GM18907 (cell line): Measurements from ENCODE around the gene ANKS1B.
"Not testable (repeated sequence)": the region's sequence is repeated elsewhere in the genome, so short reads cannot be mapped to it uniquely, and the experiment has no call there.

Source experiments
- ATAC-seq: cut with Tn5 transposase; IDR thresholded peaks from one replicate; pipeline ENCODE4 v1.9.1; 2021; ENCODE audit warnings: mild to moderate bottlenecking, moderate library complexity; ENCODE audit not compliant: unreplicated experiment

The ANKS1B gene

DNA sequence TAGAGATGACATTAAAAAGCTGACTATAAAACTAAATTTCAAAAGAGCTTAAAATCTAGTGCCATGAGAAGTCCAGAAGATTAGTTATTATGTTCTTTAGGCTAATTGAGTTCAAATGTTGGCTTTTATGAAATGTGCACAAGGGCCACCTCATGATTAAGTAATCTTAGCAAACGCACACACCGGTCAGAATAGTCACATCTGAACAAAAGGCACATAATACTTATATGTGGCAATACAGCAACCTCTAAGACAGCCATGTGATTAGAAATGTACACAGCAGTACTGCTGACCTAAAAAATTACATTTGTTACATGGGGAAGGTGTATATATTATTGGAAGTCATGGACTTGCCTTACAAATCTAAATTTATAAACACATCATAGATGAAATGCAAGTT lies 681.9 kb downstream of the ANKS1B start:
- no peak for ATAC-seq

DNA sequence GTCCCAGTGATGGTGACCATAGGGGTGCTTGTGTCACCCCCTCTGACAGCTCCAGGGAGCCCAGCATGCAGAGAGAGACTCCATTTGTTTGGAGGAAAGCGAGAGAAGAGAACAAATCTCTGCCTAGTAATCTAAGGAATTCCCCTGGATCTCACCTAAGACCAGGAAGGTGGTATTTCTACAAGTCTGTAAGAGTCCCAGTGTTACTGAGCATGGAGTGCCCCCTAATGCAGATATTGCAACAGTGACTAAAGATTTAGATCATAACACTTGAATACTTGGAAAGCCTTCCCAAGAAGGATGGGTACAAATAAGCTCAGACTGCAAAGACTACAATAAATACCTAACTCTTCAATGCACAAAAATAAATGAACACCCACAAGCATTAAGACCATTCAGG lies 697.6 kb downstream of the ANKS1B start:
- ATAC-seq = no peak

DNA sequence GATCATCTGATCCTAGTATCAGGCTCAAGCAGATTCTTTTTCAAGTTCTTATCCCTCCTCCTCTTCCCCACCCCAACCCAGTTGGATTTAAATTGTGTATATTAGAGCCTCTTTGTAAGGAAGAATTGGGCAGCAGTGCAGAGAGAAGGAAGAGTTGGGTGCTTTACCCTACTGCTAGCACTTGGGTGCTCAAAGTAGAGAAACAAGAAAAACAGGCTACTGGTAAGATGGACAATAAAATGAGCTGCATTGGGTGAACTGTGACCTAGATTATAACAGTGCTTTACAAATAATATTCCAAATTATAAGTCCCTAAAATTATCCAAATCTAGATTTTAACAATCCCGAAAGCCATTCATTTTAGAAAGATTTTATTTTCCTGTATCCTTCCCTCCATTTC lies 700.6 kb downstream of the ANKS1B start:
- no peak for ATAC-seq

DNA sequence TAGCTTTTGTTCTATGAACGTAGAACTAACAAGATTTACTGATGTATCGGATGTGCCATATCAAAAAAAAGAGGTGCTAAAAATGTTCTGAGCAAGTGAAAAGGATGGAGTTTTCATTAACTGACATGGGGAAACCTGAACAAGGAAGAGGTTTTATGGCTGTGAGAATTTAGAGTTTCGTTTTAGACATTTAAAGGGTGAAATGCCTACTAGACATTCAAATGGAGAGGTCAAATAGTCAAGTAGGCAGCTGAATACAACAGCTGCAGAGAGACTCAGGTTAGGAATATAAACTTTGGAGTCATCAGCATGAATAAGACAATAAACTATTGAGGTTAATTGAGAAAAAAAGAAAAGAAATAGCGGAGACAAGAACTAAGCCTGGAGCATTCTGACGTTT lies 702.1 kb downstream of the ANKS1B start:
- no peak for ATAC-seq

DNA sequence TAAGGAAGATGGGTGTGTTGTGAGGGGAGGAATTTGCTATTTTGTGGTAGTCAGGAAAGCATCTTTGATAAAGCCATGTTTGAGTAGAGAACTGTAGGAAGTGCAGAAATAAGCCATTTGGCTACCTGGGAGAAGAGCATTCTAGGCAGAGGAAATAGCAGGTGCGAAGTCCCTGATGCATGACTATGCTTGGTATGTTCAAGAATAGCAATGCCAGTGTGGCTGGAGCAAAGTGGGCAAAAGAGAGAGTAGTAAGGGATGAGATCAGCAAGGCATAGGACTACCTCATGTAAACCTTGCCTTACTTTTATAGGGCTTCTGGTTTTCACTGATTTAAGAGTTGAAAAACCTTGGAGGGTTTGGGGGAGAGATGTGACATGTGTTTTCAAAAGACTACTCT lies 702.6 kb downstream of the ANKS1B start:
- ATAC-seq = no peak

DNA sequence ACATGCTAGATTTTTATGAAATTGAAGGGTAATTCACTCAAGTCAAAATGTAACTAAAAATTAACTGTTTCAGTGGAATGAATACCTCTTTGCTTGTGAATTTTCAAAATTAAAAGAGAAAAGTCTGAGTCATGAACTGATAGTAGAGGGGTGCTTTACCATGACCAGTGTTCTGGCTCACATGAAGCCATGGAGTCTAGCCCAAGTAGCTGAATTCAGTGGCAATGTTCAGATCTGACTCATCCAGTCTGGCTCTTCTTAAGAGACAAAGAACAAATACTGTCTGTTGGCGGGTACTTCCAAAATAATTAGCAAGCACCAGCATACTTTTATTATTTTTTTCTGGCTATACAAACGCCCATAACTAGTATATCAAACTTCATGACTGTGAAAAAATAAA lies 703.5 kb downstream of the ANKS1B start:
- ATAC-seq = no peak

DNA sequence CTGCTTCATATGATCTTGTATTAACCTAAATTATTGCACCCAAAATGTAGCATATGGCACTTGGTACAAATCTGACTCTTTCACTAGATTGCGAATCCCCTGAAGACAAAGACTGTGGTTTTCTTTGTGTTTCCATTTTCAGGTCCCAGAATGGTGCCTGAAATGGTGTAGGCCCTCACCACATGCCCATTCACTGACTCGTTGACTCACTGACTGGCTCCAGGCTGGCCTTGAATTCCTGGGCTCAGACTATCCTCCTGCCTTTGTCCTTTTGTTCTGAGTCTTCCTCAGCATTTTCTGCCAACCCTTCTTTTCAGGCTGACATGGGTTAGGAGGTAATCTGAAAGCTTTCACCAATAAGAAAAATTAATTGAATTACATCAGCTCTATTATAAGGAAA lies 705.8 kb downstream of the ANKS1B start:
- no peak for ATAC-seq

DNA sequence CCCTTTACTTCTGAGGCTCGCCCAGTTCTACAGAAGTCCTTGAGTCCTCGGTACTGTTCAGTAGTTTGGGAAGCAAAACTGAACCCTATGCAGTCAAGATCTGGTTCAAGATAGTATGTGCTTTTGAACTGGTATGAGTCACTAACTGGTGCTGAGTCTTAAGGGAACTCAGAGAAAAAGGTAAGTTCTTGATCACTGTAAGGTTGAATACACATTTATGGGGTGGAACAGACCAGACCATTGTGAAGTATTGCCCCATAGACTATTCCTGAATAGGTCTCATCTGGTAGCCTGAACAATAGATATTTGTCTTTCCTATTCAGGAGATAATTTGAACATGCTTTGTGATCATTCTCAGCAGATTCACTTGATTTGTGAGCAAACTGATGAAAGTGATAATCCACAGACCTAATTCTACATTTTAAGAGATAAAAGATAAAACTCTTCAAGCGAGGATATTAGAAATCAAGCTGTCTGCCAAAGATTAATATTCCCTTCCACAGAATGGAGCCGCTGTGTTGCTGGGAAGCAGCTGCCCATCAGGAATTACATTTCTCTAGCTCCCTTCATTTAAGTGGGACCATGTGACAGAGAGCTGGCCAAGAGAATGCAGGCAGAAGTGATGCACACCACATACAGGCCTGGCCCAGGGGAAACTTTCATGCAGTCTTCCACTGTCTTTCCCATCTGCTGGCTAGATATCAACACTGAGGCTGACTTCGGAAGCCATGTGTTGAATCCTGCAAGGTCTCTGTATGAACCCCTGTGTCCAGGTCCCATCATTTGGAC lies 707.0 kb downstream of the ANKS1B start:
- ATAC-seq = no peak

DNA sequence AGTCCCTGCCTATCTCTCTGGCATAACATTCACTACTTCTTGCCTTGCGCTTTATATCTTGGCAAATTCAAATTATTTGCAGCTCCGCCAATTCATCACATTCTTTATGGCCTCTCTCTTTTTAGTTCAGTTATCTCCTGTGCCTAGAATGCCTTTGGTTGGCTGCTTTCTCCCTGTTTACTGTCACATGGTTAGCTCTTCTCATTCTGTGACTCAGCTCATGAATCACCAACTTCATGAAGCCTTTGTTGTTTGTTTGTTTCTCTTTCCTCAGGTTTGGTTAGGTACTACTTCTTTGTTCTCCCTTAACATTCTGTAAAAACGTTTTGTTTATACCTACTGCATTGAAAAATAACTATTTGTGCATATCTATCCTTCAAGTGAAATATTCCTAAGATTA lies 713.7 kb downstream of the ANKS1B start:
- no peak for ATAC-seq

DNA sequence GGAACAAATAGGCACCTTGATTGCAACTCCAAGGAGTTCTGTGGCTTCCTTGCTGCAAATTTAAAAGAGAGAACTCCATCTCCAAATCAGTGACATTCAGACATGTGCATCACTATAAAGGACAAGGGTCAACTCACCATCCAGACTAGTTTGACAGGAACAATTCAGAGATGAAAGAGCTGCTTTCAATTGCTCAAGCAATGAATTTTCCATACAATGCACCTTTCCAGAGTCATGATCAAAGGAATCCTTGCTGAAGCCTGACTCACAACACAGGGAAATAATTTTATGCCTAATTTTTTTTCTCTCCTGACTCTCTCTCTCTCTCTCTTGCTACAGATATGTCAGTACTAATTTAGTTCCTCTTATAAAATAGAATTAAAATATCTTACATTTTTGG lies 717.7 kb downstream of the ANKS1B start:
- ATAC-seq = no peak

DNA sequence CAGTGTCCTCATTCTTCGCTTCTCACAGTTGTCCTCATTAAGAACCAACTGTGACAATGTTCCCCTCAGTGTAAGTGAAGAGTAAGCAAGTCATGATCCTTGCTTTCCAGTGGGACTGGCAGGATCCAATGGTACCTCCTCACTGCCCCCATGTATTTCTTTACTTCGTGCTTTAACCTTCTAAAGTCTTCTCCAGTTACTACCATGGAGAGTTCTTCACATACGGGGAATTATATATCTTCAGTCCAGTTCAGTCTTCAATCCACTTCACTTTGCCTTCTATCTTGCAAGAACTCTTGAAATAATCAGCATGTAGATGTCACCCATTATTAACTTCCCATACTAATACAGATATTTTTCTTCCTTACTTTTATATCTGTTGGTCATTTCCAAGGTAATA lies 719.1 kb downstream of the ANKS1B start:
- ATAC-seq = no peak

DNA sequence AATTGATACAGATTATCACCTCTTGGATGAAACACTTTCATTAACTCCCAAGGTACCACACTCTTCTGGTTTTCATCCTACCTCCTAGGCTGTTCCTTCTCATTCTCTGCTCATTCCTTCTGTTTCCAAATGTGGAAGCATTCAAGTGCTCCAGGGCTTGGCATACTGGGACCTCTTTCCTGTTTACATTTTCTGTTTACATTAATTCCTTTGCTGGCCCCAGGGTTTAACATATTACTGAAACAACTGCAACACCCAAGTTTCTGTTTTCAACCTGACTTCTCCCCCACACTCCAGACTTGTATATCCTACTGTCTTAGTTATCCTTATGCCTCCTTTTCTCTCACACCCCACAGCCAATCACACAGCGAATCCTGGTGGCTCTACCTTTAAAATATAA lies 723.5 kb downstream of the ANKS1B start:
- no peak for ATAC-seq

DNA sequence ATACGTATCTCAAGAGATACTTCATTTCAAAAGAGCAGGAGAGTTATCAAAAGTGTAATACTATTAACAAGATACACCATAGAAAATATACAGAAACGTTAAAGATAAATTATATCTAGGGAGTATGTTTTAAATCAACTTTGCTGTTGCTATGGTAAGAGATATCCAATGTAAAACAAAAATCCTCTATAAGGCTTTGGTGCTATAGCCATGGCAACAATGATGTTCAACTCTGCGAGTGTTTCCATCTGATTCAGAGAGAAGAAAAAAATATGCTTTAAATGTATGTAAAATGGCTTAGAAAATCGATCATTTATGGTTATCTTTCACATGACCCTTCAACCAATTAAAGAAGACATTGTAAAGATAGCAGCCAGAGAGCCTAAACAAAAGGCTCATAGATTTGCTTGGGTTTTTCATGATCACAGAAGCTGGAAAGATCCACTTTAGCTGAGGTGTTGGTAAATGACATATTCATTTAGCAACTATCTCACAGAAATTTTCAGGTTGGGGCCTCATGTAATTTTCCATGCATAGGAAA lies 724.2 kb downstream of the ANKS1B start:
- no peak for ATAC-seq

DNA sequence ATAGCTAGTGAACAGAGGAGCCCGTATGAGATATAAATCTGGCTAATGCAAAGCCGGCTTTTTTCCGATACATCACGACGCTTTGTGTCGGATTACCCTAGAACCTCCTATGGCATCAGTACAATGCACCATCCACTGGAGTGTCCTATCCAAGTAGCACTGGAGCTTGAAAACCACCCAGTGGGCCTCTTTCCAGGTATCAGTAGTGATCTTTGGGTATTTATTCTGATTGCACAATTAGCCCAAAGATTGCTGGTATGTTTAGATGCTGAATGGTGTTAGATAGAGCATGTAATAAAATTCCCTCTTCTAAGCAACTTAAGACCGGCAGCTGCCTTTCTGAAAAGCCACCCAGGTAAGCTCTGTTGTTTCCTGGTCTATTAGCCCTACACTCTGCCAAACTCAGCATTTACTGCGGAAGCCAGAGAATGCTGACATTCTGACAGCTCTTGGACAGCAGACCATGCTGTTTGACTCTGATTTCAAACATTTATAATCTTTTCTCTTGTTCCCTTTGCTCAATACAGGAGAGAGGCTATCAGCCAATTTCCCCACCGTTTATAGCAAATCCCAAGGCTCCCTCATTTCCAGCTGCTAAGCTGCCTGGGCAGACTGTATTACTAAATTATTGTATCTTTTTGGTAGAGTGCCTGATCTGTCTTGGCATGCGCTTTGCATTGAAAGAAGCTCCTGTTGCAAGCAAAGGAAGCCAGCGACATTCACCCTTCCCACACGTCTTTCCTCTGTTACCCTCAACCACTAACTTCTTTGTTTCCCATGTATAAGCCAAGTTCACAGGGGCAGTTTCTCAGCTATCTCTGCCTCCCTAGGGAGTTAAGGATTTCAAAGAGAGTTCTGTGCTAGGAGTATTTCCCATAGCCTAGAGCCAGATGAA lies 725.4 kb downstream of the ANKS1B start:
- no peak for ATAC-seq

DNA sequence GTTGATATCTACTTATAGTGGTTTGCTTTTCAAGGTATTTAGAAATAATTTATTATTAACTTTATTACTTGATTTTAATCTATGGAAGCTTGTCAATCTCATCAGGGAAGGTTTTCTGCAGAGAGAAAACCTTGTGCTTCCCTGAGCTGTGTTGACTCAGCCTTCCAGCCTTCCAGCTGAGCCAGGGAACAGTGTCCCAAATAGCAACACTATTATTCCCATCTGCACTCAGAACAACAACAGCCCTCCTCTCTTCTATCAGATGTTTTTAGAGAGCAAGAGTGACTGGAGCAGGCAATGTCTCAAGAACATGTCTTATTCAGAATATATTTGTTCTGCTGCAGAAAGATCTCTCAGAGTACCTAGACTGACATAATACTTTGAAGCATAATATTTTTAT lies 727.1 kb downstream of the ANKS1B start:
- ATAC-seq = no peak

DNA sequence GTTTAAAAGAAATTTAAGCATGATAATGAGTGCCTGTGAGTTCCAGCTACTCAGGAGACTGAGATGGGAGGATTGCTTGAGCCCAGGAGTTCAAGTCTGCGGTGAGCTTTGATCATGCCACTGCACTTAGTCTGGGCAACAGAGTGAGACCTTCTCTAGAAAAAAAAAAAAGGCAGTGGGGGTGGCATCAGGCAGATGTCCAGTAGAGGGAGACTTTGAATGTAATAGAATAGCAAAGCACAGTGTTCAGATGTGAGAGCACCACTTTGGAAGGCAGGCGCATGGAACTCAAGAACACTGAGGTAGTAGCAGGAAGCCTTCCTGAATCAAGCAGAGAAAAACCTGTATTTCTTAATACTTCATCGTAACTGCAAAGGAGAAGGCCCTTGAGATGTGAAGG lies 731.7 kb downstream of the ANKS1B start:
- ATAC-seq = no peak

DNA sequence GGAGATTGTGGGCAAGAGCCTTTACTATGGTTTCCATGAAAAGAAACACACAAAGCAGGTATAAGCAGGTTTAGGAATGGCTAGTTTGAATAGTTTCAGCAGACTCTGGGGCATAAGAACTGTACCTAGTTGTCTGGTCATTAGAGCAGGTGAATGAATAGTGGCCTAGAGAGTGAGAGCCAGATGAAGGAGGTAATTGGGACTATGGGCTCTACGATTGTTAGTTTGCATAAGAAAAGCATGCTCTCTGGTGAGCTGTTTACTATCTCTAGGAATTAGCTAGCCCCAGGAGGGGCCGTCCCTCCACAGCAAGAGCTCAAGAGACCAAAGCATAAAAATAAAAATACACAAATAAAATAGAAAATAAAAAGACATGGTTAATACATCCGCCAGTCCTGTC lies 734.6 kb downstream of the ANKS1B start:
- no peak for ATAC-seq

DNA sequence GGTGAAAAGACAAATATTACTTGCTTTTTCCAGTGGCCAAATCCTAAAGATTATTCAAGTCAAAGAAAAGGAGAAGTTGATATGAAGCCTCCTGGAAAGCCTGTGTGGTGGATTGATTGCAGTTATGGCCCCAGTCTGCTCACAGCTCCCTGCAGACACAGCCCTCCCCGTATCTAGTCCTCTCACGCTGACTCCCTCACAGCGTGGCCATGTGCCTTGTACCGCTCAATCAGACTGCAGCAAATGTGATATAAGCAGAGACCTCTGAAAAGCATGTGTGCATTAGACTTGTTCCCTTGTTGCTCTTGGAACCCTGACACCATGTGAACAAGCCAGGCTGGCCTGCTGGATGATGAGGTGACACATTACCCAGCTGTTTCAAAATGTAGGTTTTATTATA lies 735.2 kb downstream of the ANKS1B start:
- ATAC-seq = no peak

DNA sequence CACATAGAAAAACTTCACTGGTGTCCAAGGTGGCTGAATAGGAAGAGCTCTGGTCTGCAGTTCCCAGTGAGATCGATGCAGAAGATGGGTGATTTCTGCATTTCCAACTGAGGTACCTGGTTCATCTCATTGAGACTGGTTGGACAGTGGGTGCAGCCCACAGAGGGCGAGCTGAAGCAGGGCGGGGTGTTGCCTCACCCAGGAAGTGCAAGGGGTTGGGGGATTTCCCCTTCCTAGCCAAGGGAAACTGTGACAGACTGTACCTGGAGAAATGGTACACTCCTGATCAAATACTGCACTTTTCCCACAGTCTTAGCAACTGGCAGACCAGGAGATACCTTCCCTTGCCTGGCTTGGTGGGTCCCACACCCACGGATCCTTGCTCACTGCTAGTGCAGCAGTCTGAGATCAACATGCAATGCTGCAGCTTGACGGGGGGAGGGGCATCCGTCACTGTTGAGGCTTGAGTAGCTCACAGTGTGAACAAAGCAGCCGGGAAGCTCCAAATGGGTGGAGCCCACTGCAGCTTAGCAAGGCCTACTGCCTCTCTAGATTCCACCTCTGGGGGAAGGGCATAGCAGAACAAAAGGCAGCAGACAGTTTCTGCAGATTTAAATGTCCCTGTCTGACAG lies 746.7 kb downstream of the ANKS1B start:
- ATAC-seq = not testable (repeated sequence)

DNA sequence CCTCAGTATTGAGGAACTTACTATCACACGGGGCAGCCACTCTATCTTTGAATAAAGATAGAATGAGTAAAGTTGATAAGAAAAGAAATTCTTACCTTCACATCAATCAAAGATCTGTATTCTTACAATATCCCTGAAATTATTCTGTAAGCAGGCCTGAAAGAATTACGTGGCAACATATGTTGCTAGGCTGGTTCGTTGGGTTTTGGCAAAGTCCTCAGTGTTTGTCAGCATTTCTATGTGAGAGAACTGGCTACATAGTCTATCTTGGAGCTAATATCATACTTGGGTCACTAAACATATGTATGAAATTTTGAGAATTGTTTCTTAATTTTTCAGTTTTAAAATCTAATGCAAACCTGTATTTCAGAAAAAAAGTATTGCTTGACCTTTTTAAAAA lies 749.4 kb downstream of the ANKS1B start:
- no peak for ATAC-seq

DNA sequence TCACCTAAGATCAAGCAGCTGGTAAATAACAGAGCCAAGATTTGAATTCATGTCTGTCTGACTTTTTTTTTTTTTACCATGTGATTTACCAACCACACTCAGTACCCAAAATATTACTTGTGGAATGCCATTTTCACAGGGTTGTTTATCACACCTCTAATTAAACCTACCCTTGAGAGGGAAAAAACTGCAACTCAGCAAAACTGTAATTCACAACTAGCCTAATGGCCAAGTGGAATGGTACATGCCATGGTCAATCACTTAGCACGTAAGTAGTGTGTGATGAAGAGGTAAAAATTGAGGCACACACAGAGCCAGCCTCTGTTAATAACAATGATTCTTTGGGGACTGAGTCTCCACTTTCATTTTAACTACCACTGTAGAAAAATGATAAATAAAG lies 750.0 kb downstream of the ANKS1B start:
- no peak for ATAC-seq

DNA sequence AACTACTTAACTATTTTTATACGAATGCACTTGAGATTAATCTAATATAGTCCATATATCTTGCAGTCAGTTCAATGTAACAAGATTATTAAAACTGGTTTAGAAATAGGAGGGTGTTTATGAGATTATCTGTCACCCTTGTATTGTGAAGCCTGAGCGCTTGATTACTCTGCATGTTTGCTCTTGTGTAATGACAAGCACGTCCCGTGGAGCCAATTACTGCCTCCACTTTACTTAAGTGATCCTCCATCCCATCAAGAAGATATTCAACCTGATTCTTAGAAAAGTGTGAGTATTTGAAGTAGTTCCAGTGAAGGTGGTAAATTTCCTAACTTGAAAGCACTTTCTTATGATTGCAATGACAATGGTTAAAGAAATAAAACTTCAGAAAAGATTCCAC lies 752.4 kb downstream of the ANKS1B start:
- ATAC-seq = no peak
